Hepatocyte (in vitro differentiated cells): Measurements from ENCODE around the gene IQCF6. TPM values are rescaled to one million over a fixed set of nuclear protein-coding genes. Genes with fewer than 3 reads are reported as not detected.

ENCODE experiments used
- DNase-seq: peaks from one replicate; pipeline ENCODE4 v3.0.0-alpha.2; 2016; ENCODE audit warnings: low spot score
- H2AFZ ChIP-seq: fragments of 200-600 bp; sonication (generic); 2 replicates; pipeline ENCODE4 v1.6.0; 2016; ENCODE audit warnings: antibody characterized with exemption, mild to moderate bottlenecking
- H3K27ac ChIP-seq: fragments of 200-600 bp; sonication (generic); 2 replicates; pipeline ENCODE4 v1.5.1; 2016; ENCODE audit warnings: mild to moderate bottlenecking
- H3K27me3 ChIP-seq: fragments of 200-600 bp; sonication (generic); 2 replicates; pipeline ENCODE4 v1.6.1; 2016
- H3K36me3 ChIP-seq: fragments of 200-600 bp; sonication (generic); replicated peaks from 2 replicates; pipeline ENCODE4 v1.5.1; 2016; ENCODE audit warnings: low read depth; ENCODE audit not compliant: insufficient read depth
- H3K4me1 ChIP-seq: fragments of 200-600 bp; sonication (generic); 2 replicates; pipeline ENCODE4 v1.5.1; 2016; ENCODE audit warnings: mild to moderate bottlenecking, moderate library complexity; ENCODE audit not compliant: insufficient read depth
- H3K4me2 ChIP-seq: fragments of 200-600 bp; sonication (generic); 2 replicates; pipeline ENCODE4 v1.6.0; 2016
- H3K4me3 ChIP-seq: fragments of 200-600 bp; sonication (generic); 2 replicates; pipeline ENCODE4 v1.5.1; 2016; ENCODE audit warnings: mild to moderate bottlenecking
- H3K79me2 ChIP-seq: fragments of 200-600 bp; sonication (generic); 2 replicates; pipeline ENCODE4 v1.6.0; 2017; ENCODE audit warnings: mild to moderate bottlenecking
- H3K9me2 ChIP-seq: fragments of 200-600 bp; sonication (generic); replicated peaks from 2 replicates; pipeline ENCODE4 v1.6.0; 2017; ENCODE audit warnings: mild to moderate bottlenecking; ENCODE audit not compliant: insufficient read depth
- H3K9me3 ChIP-seq: fragments of 200-600 bp; sonication (generic); 2 replicates; pipeline ENCODE4 v1.5.1; 2016; ENCODE audit warnings: low read depth, mild to moderate bottlenecking
- H4K20me1 ChIP-seq: fragments of 200-600 bp; sonication (generic); 2 replicates; pipeline ENCODE4 v1.6.0; 2016; ENCODE audit warnings: mild to moderate bottlenecking; ENCODE audit not compliant: insufficient read depth, poor library complexity, severe bottlenecking
- EZH2 ChIP-seq: fragments of 200-600 bp; sonication (generic); IDR thresholded peaks from 2 replicates; pipeline ENCODE4 v1.6.1; 2016; ENCODE audit warnings: antibody characterized with exemption, mild to moderate bottlenecking, borderline replicate concordance
- EZH2phosphoT487 ChIP-seq: fragments of 200-600 bp; sonication (generic); IDR thresholded peaks from one replicate; pipeline ENCODE4 v1.6.1; 2018; ENCODE audit warnings: antibody characterized with exemption, mild to moderate bottlenecking, low read depth, moderate library complexity; ENCODE audit not compliant: unreplicated experiment, severe bottlenecking
- WGBS: methylation state at CpG from one replicate; pipeline ENCODE4 v1.1.6; 2016; ENCODE audit warnings: low lambda C conversion rate; ENCODE audit errors: missing lambda C conversion rate; 5-methylcytosine and 5-hydroxymethylcytosine counted together
- polyA plus RNA-seq: library from polyadenylated mRNA; unstranded; fragments of >200 nt; fragmentation: Nextera tagmentation; extraction: Ambion mirVana; gene quantifications from 2 replicates; pipeline ENCODE4 v1.2.1, GENCODE V29; 2016
- total RNA-seq: library from RNA; depleted of rRNA; stranded (reverse); fragments of >200 nt; gene quantifications from 2 replicates; pipeline ENCODE4 v1.2.3, GENCODE V29; 2014
- TF ChIP-seq, protein P1 (sequence below): fragments of 200-600 bp; sonication (generic); IDR thresholded peaks from 2 replicates; pipeline ENCODE4 v1.5.1; 2016; ENCODE audit warnings: antibody characterized with exemption, mild to moderate bottlenecking; ENCODE audit not compliant: poor library complexity

The IQCF6 gene
- total and polyA plus RNA-seq, 2 experiments from 2014 or later: not detected

DNA sequence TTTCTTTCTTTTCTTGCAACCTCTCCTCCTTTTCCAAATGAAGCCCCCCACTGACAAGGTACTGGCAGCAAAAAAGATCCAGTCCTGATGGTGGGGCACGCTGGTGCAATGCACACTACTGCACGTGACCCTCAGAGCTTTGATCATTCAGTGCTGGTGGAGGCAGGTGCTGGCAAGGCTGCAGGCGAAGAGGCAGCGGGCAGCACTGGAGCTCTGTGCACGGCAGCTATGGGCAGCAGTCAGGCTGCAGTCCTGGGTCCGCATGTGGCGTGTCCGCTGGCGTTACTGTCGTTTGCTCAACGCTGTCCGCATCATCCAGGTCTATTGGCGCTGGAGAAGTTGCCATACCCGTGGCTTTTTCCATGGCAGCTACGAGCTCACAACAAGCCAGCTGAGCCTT is 40.1 kb upstream of the IQCF6 start:
- Histone ChIP-seq H3K27ac (no peak overlapping the region), H3K4me1 (no peaks in the 10 kb centered on the region), H2AFZ (no peak overlapping the region), H3K4me2 (no peak overlapping the region), H3K27me3 (no peaks in the 10 kb centered on the region), H3K9me2 (no peaks in the 10 kb centered on the region), H3K79me2 (no peaks in the 10 kb centered on the region), H3K9me3 (no peaks in the 10 kb centered on the region), H3K4me3 (no peak overlapping the region), H3K36me3 (no peaks in the 10 kb centered on the region), H4K20me1 (no peaks in the 10 kb centered on the region)
- DNase-seq: no peak
- 94% methylated on average over 15 of the region's 15 CpGs for WGBS
- TF ChIP-seq EZH2phosphoT487 (no peak), EZH2 (no peak)
- TF ChIP-seq, protein P1, sequence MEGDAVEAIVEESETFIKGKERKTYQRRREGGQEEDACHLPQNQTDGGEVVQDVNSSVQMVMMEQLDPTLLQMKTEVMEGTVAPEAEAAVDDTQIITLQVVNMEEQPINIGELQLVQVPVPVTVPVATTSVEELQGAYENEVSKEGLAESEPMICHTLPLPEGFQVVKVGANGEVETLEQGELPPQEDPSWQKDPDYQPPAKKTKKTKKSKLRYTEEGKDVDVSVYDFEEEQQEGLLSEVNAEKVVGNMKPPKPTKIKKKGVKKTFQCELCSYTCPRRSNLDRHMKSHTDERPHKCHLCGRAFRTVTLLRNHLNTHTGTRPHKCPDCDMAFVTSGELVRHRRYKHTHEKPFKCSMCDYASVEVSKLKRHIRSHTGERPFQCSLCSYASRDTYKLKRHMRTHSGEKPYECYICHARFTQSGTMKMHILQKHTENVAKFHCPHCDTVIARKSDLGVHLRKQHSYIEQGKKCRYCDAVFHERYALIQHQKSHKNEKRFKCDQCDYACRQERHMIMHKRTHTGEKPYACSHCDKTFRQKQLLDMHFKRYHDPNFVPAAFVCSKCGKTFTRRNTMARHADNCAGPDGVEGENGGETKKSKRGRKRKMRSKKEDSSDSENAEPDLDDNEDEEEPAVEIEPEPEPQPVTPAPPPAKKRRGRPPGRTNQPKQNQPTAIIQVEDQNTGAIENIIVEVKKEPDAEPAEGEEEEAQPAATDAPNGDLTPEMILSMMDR: no peak

DNA sequence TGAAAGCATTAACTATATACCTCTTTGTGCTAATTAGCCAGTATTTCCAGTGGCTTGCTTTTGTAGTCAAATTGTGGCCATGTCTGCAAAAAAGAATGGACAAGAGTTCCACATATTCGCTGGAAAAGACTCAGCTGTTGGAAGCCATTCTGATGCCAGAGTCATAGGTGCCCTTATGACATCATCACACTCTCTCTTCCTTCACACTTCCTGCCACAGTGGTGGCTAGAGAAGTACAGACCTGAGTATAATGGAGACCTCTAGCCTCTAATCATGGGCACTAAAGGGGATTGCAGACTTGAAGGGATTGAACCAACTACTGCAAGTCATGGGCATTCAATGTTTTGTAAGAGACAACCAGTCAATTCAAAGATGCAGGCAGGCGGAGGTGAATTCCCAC is 38.3 kb upstream of the IQCF6 start:
- Histone ChIP-seq H3K36me3 (no peaks in the 10 kb centered on the region), H3K9me2 (no peaks in the 10 kb centered on the region), H3K27me3 (no peaks in the 10 kb centered on the region), H3K4me2 (no peak overlapping the region), H3K9me3 (no peaks in the 10 kb centered on the region), H3K27ac (no peak overlapping the region), H4K20me1 (no peaks in the 10 kb centered on the region), H3K4me3 (no peak overlapping the region), H3K4me1 (no peaks in the 10 kb centered on the region), H3K79me2 (no peaks in the 10 kb centered on the region), H2AFZ (no peak overlapping the region)
- TF ChIP-seq EZH2 (no peak), EZH2phosphoT487 (no peak)
- TF ChIP-seq, protein P1: no peak
- 83% methylated on average over 2 of the region's 2 CpGs for WGBS
- DNase-seq: no peak

DNA sequence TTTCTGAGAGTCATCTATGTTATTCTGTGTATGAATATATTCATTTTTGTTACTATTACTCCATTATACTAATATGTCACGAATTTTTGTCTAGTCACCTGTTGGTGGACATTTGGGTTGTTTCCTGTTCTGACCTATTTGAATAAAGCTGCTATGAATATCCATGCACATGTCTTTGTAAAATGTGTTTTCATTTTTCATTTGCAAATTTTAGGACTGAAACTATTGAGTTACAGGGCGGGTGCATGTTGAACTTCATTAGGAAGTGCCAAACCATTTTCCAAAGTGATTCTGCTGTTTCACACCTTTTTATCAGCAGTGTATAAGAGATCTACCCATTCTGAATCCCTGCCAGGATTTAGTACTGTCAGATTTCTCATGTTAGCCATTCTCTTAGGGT is 37.7 kb upstream of the IQCF6 start:
- H3K79me2 ChIP-seq: no peaks in the 10 kb centered on the region
- TF ChIP-seq EZH2phosphoT487 (no peak), EZH2 (no peak)
- TF ChIP-seq, protein P1: no peak
- no peaks in the 10 kb centered on the region for H3K27me3 ChIP-seq
- H3K27ac ChIP-seq: no peak overlapping the region
- H3K9me3 ChIP-seq: no peaks in the 10 kb centered on the region
- H3K36me3 ChIP-seq: no peaks in the 10 kb centered on the region
- H2AFZ ChIP-seq: no peak overlapping the region
- WGBS: 83% methylated on average over 2 of the region's 2 CpGs
- H4K20me1 ChIP-seq: no peaks in the 10 kb centered on the region
- H3K9me2 ChIP-seq: no peaks in the 10 kb centered on the region
- DNase-seq: no peak
- H3K4me1 ChIP-seq: no peaks in the 10 kb centered on the region
- H3K4me2 ChIP-seq: no peak overlapping the region
- no peak overlapping the region for H3K4me3 ChIP-seq

DNA sequence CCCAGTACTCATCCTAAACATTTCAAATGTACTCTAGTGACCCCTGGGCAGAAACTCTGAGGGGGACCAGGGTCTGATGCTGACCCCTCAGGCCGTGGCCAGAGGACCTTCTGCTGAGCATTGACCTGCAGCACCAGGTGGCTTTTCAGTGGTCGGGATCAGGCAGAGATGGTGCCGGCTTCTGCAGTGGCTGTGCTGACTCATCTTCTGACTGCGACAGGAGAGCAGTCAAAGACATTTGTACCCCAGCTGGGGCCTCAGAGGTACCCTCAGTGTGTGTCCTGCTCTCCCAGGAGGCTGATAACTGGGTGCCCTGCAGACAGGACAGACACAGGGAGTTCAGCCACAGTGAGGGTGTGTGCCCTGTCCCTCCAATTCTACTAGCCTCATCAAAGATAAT is 36.6 kb upstream of the IQCF6 start:
- H3K79me2 ChIP-seq: no peaks in the 10 kb centered on the region
- no peaks in the 10 kb centered on the region for H4K20me1 ChIP-seq
- no peaks in the 10 kb centered on the region for H3K9me3 ChIP-seq
- H3K27ac ChIP-seq: no peak overlapping the region
- WGBS: 66% methylated on average over 4 of the region's 4 CpGs
- DNase-seq: no peak
- H3K4me1 ChIP-seq: no peaks in the 10 kb centered on the region
- TF ChIP-seq EZH2phosphoT487: no peak
- TF ChIP-seq, protein P1: no peak
- no peak for TF ChIP-seq EZH2
- H2AFZ ChIP-seq: no peak overlapping the region
- H3K36me3 ChIP-seq: no peaks in the 10 kb centered on the region
- H3K27me3 ChIP-seq: no peaks in the 10 kb centered on the region
- H3K4me3 ChIP-seq: no peak overlapping the region
- H3K9me2 ChIP-seq: no peaks in the 10 kb centered on the region
- H3K4me2 ChIP-seq: no peak overlapping the region
